Uterus (tissue), 2 donors: ENCODE results near the gene OCIAD2.

ENCODE experiments used
- POLR2A ChIP-seq, 2 donors: fragments of 450-650 bp; IDR thresholded peaks; one replicate each; pipeline ENCODE4 v1.6.1; 2016; ENCODE audit warnings: antibody characterized with exemption in 2 of 2, mild to moderate bottlenecking in 1 of 2, moderate library complexity in 1 of 2
- TF ChIP-seq, protein P1 (sequence below), 4 experiments: fragments of 200-600 bp in 2 of 4; fragments of 450-650 bp in 2 of 4; sonication (generic) in 2 of 4; IDR thresholded peaks; one replicate each; pipeline ENCODE4 v1.5.1; 2016 to 2019; ENCODE audit warnings: antibody characterized with exemption in 4 of 4, mild to moderate bottlenecking in 2 of 4, moderate library complexity in 1 of 4

DNA sequence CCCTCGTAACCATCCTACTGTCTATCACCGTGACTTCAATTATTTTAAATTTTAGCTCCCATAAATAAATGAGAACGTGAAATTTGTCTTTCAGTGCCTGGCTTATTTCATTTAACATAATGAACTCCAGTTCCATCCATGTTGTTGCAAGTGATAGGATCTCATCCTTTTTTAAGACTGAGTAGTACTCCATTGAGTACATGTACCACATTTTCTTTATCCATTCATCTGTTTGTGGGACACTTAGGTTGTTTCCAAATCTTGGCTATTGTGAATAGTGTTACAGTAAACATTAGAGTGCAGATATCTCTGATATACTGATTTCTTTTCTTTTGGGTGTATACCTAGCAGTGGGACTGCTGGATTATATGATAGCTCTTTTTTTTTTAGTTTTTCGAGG is 42.8 kb downstream of the OCIAD2 start:
- TF ChIP-seq POLR2A (IDR thresholded peaks at IDR 0.05) = no peak
- TF ChIP-seq, protein P1, sequence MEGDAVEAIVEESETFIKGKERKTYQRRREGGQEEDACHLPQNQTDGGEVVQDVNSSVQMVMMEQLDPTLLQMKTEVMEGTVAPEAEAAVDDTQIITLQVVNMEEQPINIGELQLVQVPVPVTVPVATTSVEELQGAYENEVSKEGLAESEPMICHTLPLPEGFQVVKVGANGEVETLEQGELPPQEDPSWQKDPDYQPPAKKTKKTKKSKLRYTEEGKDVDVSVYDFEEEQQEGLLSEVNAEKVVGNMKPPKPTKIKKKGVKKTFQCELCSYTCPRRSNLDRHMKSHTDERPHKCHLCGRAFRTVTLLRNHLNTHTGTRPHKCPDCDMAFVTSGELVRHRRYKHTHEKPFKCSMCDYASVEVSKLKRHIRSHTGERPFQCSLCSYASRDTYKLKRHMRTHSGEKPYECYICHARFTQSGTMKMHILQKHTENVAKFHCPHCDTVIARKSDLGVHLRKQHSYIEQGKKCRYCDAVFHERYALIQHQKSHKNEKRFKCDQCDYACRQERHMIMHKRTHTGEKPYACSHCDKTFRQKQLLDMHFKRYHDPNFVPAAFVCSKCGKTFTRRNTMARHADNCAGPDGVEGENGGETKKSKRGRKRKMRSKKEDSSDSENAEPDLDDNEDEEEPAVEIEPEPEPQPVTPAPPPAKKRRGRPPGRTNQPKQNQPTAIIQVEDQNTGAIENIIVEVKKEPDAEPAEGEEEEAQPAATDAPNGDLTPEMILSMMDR (IDR thresholded peaks at IDR 0.05) = no peak
